Measurements from ENCODE around the gene FILIP1. TPM values are rescaled to one million over a fixed set of nuclear protein-coding genes. Genes with fewer than 3 reads are reported as not detected.
"Not testable (repeated sequence)": the region's sequence is repeated elsewhere in the genome, so short reads cannot be mapped to it uniquely, and the experiment has no call there.

Gene FILIP1
- polyA plus RNA-seq, 3 donors: 2.5 to 3.6 (median 2.9) TPM

GRCh38 chr6:75424618-75425548 is 68.7 kb downstream of the FILIP1 start:
- DNase-seq (ENCODE audit: low read depth in 3 of 3, low spot score in 2 of 3): no peak

- no peak for DNase-seq (ENCODE audit: low read depth in 3 of 3, low spot score in 2 of 3)
Observed at GRCh38 chr6:75423386-75423785, 70.2 kb downstream of the FILIP1 start.

GRCh38 chr6:75422024-75422639 is 71.5 kb downstream of the FILIP1 start:
- DNase-seq (ENCODE audit: low read depth in 3 of 3, low spot score in 2 of 3): no peak

DNA sequence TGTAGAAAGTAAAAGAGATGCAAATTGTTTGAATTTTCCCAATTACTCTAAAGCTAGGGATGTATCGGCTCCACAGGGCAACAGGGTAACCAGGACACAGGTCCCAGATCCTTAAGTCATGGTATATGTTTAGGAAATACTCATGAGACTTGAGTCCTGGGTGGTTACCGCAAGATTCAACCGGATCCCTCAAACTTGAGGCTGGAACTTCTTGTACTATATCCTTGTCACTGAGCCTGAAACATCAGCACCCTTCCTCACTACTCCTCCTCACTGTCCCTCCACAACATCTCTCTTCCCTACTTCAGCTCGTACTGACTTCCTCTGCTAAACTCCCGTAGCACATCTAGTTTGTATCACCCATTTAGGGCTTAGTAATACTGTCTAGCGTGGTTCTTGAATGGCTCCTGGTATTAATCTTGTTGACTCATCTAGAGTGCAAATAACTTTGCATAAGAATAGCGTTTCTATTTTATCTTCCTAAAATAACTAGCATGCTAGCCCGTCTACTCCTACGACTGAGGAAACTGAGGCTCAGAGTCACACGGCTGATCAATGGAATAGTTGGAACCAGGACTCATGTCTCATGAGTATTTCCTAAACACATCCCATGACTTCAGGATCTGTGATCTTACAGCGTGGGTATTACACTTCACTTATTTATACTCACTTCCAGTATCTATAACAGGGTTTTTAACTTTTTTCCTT is 72.1 kb downstream of the FILIP1 start:
- DNase-seq (ENCODE audit: low read depth in 3 of 3, low spot score in 2 of 3): no peak

- no peak for DNase-seq (ENCODE audit: low read depth in 3 of 3, low spot score in 2 of 3)
Observed at GRCh38 chr6:75419980-75420379, 73.6 kb downstream of the FILIP1 start.

DNA sequence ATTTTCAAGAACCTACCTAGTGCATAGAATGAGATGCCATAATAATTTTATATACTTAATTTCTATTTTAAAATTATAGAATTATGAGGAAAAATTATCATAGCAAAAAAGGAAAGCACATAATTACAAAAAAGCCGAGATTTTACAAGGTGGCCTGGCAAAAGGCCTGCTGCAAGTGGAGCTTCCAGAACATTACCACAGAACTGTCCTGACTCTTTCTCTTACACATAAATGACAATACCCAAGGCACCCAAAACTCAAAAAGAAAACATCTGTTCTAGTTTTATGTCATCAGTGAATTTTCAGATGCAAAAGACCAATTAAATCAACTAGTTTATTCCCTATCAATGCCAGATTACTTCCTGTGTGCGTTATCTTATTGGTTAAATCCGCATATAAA is 74.2 kb downstream of the FILIP1 start:
- DNase-seq (ENCODE audit: low read depth in 3 of 3, low spot score in 2 of 3): no peak

GRCh38 chr6:75418233-75418632 is 75.4 kb downstream of the FILIP1 start:
- DNase-seq (ENCODE audit: low read depth in 3 of 3, low spot score in 2 of 3): no peak

GRCh38 chr6:75416443-75416842 is 77.2 kb downstream of the FILIP1 start:
- DNase-seq (ENCODE audit: low read depth in 3 of 3, low spot score in 2 of 3): no peak

- no peak for DNase-seq (ENCODE audit: low read depth in 3 of 3, low spot score in 2 of 3)
Observed at GRCh38 chr6:75415804-75416203, 77.8 kb downstream of the FILIP1 start.

DNA sequence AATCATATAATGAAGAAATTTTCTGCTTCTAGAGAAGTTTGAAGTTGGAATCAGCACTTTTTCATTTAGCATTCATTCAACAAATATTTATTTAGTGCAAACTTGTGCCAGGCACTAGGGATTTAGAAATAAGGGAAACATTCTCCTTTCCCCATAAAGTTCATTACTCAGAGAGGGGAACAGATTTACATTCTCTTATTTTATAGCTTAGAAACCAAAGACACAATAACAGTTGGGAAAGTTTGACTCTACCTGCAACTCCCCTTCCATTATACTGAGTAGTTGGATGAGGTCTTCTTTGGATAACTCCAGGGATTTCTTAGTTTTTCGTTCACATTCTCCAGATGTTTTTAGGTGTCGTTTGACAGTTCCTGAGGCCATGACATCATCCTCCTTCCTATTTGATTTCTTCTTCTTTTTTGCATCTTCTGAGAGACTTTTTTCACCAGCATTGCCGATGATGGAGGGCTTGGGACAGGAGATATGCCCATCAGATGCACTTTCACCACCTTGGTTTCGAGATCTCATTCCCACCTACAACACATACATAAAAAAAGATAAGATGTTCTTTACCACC is 79.1 kb downstream of the FILIP1 start:
- no peak for DNase-seq (ENCODE audit: low read depth in 3 of 3, low spot score in 2 of 3)

DNA sequence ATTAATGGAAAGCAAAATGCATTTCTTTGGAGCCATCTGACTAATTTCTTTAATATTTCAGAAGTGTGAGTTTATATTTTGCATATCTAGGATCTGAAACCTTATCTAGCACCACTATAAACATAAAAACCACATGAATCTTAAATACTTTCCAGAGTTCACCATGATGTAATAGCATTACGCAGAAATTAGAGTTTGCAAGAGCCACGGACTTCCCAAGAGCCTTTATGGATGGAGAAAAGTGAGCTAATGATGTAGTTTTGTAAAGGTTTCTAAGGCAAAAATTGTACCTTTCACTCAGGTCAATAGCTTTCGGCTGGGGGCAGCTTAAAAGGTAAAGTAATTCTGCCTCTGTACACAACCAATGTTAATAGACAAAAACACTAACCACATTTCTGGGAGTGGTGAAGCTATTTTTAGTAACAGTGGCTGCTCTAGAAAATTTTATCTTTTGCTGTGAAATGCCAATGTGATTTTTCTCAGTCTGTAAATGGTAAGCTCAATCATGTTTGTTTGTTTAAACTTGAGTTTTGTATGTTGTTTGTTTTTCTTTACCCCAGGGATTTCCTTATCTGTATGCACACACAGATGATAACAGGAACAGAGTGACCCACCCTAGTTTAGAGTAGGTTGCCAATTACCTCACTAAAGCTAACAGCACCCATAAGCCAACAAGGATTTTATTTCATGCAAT is 80.5 kb downstream of the FILIP1 start:
- no peak for DNase-seq (ENCODE audit: low read depth in 3 of 3, low spot score in 2 of 3)

DNA sequence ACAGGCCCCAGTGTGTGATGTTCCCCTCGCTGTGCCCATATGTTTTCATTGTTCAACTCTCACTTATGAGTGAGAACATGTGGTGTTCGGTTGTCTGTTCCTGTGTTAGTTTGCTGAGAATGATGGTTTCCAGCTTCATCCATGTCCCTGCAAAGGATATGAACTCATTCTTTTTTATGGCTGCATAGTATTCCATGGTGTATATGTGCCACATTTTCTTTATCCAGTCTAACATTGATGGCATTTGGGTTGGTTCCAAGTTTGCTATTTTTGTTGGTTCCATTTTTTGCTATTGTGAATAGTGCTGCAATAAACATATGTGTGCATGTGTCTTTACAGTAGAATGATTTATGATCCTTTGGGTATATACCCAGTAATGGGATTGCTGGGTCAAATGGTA is 83.0 kb downstream of the FILIP1 start:
- DNase-seq (ENCODE audit: low read depth in 3 of 3, low spot score in 2 of 3): not testable (repeated sequence)

DNA sequence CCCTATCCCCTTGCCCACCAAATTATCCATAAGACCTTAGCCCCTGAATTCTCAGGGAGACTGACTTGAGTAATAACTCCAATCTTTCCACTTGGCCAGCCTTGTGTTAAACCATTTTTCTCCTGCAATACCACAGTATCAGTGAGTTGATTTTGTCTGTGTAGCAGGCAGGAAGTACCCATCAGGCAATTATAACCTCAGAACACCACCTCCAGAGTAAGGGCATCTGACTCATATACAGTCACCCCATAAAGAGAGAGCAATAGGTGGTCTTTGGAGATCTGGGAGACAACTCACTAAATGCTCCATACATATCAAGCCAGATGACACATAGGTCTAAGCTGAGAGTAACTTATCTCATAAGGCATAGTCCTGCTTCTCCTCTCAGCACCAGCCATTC is 83.7 kb downstream of the FILIP1 start:
- no peak for DNase-seq (ENCODE audit: low read depth in 3 of 3, low spot score in 2 of 3)

DNA sequence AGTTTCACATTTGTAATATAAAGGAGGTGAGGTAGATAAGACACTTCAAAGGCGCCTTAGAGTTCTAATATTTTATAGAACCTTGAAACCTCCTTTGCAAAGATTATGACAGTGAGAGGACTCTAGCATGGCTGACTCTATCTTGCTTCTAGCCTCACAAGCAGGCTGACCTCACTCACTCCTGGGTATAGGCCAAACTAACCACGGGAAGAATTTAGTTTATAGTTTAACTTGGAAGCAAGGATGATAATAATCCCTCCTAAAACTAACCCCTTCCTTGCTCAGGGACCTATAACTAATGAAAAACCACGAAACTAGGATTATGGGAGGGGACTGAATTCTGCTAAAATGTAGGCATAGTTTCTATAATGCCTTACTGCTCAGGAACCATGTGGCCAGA is 84.3 kb downstream of the FILIP1 start:
- no peak for DNase-seq (ENCODE audit: low read depth in 3 of 3, low spot score in 2 of 3)

- no peak for DNase-seq (ENCODE audit: low read depth in 3 of 3, low spot score in 2 of 3)
Observed at GRCh38 chr6:75403563-75404080, 90.0 kb downstream of the FILIP1 start.

DNA sequence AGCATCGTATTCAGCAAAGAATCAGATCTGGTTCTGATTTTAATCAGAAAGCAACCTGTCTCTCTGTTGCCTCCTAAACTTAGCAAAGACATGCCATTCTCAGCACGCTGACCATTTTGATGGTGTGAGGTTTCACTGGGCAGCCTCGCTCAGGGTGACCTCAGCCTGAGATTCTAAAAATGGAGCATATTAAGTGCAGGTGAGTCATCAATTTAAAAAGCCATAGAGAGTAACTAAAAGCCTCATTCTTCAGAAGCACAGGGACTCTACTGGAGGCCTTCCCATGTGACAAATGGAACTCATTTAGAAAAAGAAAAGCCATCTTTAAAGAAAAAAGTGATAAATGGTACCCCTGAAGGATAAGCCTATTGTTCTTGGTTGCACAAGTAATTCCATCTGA is 91.3 kb downstream of the FILIP1 start:
- no peak for DNase-seq (ENCODE audit: low read depth in 3 of 3, low spot score in 2 of 3)

DNA sequence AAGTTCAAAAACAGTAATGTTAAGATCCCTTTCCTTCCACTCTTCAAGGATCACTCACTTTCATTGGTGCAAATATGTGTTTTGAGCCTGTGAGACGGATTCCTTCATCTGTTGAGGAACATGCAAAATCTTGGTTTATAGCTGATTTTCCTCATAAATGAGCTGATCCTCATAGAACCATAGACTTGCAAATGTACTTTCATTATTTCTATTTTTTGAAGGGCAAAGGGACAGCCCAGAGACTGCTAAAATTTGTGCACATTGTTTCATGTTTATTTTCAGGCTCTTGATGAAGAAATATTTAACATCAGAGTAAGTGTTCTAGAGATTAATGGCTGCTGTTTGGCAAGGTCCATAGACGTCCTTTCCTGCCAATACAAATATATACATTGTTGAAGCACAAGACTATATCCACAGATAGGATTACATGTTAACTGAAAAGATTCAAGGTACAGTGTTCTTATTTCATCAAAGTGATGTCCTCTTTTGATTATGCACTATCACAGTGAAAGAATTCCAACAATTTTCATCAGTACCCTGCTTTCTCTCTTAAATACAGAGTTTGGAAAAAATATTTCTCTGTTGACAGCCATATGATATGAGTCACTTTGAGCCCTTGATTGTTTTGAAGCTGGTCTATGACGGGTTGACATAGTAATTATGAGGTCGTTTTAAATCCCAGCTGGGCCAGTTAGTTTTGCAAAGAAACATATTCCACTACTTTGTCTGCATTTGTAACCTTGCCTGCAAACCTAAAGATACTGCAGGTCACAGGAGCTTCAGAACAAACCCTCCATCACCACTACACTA is 95.7 kb downstream of the FILIP1 start:
- no peak for DNase-seq (ENCODE audit: low read depth in 3 of 3, low spot score in 2 of 3)

- no peak for DNase-seq (ENCODE audit: low read depth in 3 of 3, low spot score in 2 of 3)
Observed at GRCh38 chr6:75397171-75397570, 96.4 kb downstream of the FILIP1 start.

DNA sequence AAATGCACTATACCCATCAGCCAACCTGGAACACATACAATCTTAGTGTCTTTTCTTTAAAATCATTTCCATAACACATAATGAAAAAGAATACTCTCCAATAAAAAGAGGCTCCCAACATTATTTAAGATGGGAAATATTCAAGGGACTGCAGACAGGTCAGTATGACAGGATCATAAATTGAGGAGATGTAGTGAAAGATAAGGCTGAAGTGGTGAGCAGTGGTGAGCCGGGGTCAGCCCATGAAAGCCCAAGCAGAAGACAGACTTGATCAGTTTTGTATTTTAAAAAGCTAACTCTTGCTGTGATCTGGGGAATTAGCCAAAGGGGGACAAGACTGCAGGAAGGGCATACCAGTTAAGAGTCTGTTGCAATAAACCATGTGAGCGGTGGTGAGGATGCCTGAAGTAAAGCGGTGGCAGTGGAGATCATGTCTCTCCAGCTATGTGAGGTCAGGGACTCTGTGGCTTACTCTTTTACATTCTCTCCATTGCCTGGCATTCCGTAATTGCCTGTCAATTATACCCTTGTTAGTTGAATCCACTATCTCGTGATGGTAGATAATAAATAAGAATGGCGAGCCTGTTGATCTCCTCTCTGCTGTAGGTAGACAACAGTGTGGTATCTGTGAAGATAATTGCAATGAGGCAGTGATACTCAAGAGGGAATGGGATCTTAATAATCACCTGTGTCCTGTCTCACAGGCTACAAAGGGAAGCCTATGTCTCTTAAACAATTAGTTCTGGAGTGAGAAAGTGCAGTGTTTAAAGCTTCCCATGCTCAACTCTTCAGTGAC is 97.4 kb downstream of the FILIP1 start:
- DNase-seq (ENCODE audit: low read depth in 3 of 3, low spot score in 2 of 3): no peak

Measured in right renal cortex interstitium (tissue), 3 donors.